ENCODE measurements around the gene NAA80. TPM values are rescaled to one million over a fixed set of nuclear protein-coding genes. Genes with fewer than 3 reads are reported as not detected.

Gene NAA80
- total and polyA plus RNA-seq, 2 of the 13 experiments (the other 11 are each of a cell fraction or from before 2014, with no cell fraction given), result 3.4 to 8.7 TPM

DNA sequence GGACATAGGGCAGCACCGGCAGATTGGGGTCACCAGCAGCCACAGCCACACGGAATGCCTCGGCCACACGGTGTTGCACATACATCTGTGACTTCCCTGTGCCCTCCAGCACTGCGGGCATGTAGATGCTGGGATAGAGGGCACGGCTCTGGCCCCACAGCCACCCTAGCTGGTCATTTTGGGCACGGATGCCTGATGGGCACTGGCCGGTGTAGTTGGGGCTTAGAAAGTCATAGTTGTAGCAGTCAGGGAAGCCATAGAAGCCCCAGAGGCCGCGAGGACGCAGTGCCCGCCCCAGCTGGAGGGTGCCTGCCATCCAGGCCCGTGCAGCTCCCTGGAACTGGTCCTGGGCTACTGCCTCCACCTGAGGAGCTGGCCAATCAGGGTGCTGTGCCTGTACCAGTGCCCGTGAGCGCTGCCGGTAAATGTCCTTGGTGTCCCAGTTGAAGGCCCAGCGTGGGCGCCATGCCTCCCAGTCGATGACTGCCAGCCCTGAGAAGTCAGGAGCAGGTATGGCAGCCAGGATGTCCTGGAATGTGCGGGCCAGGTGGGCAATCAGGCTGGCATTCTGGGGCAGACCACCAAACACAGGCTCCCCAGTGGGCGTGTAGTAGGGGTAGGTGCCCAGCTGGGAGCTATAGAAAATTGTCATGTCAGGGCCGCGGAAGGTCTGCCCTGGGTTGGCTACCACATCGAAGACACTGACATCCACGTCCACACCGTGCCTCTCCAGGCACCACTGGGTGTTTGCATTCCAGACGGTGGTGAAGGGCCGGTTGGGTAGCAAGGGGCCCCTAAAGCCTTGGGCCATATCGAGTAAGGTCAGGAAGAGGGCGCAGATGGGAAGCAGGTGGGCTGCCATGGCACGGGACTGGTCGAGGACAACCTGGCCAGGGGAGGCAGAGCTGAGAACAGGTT is 3.1 kb upstream of the NAA80 start (continued):
- TF ChIP-seq, protein P1, sequence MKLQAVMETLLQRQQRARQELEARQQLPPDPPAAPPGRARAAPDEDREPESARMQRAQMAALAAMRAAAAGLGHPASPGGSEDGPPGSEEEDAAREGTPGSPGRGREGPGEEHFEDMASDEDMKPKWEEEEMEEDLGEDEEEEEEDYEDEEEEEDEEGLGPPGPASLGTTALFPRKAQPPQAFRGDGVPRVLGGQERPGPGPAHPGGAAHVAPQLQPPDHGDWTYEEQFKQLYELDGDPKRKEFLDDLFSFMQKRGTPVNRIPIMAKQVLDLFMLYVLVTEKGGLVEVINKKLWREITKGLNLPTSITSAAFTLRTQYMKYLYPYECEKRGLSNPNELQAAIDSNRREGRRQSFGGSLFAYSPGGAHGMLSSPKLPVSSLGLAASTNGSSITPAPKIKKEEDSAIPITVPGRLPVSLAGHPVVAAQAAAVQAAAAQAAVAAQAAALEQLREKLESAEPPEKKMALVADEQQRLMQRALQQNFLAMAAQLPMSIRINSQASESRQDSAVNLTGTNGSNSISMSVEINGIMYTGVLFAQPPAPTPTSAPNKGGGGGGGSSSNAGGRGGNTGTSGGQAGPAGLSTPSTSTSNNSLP (IDR thresholded peaks at IDR 0.05; ENCODE audit: low read depth, low read length), result no peak
- TF ChIP-seq HOXA3 (CRISPR knock-in tag; IDR thresholded peaks at IDR 0.05), result no peak; the same call in 1 of the 2 replicates
- TF ChIP-seq, protein P2, sequence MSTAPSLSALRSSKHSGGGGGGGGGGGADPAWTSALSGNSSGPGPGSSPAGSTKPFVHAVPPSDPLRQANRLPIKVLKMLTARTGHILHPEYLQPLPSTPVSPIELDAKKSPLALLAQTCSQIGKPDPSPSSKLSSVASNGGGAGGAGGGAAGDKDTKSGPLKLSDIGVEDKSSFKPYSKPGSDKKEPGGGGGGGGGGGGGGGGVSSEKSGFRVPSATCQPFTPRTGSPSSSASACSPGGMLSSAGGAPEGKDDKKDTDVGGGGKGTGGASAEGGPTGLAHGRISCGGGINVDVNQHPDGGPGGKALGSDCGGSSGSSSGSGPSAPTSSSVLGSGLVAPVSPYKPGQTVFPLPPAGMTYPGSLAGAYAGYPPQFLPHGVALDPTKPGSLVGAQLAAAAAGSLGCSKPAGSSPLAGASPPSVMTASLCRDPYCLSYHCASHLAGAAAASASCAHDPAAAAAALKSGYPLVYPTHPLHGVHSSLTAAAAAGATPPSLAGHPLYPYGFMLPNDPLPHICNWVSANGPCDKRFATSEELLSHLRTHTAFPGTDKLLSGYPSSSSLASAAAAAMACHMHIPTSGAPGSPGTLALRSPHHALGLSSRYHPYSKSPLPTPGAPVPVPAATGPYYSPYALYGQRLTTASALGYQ (CRISPR knock-in tag; IDR thresholded peaks at IDR 0.05), result peak; percentile 3; the same call in 1 of the 2 replicates
- TF ChIP-seq HNRNPLL (IDR thresholded peaks at IDR 0.05; ENCODE audit: low read depth, low read length, poor library complexity, severe bottlenecking), result peak; percentile 53
- TF ChIP-seq AGO2 (optimal IDR thresholded peaks at IDR 0.05; ENCODE audit: low read depth, low read length), result peak; percentile 92
- 0 out of 2 replicates have a peak, but pooled peaks have one; percentile 25 for TF ChIP-seq AHR (CRISPR knock-in tag; IDR thresholded peaks at IDR 0.05)
- 0 out of 2 replicates have a peak, but pooled peaks have one; percentile 15 for TF ChIP-seq FOSL1 (CRISPR knock-in tag; IDR thresholded peaks at IDR 0.05; ENCODE audit: borderline replicate concordance)
- TF ChIP-seq ZNF878 (CRISPR knock-in tag; IDR thresholded peaks at IDR 0.05), result peak; percentile 78
- TF ChIP-seq JUNB (CRISPR knock-in tag; IDR thresholded peaks at IDR 0.05; ENCODE audit: borderline replicate concordance), result 0 out of 2 replicates have a peak, but pooled peaks have one; percentile 15
- TF ChIP-seq SMAD1 (CRISPR knock-in tag; IDR thresholded peaks at IDR 0.05; ENCODE audit: borderline replicate concordance, low read depth), result peak; percentile 62; the same call in 1 of the 2 replicates
- TF ChIP-seq, protein P3, sequence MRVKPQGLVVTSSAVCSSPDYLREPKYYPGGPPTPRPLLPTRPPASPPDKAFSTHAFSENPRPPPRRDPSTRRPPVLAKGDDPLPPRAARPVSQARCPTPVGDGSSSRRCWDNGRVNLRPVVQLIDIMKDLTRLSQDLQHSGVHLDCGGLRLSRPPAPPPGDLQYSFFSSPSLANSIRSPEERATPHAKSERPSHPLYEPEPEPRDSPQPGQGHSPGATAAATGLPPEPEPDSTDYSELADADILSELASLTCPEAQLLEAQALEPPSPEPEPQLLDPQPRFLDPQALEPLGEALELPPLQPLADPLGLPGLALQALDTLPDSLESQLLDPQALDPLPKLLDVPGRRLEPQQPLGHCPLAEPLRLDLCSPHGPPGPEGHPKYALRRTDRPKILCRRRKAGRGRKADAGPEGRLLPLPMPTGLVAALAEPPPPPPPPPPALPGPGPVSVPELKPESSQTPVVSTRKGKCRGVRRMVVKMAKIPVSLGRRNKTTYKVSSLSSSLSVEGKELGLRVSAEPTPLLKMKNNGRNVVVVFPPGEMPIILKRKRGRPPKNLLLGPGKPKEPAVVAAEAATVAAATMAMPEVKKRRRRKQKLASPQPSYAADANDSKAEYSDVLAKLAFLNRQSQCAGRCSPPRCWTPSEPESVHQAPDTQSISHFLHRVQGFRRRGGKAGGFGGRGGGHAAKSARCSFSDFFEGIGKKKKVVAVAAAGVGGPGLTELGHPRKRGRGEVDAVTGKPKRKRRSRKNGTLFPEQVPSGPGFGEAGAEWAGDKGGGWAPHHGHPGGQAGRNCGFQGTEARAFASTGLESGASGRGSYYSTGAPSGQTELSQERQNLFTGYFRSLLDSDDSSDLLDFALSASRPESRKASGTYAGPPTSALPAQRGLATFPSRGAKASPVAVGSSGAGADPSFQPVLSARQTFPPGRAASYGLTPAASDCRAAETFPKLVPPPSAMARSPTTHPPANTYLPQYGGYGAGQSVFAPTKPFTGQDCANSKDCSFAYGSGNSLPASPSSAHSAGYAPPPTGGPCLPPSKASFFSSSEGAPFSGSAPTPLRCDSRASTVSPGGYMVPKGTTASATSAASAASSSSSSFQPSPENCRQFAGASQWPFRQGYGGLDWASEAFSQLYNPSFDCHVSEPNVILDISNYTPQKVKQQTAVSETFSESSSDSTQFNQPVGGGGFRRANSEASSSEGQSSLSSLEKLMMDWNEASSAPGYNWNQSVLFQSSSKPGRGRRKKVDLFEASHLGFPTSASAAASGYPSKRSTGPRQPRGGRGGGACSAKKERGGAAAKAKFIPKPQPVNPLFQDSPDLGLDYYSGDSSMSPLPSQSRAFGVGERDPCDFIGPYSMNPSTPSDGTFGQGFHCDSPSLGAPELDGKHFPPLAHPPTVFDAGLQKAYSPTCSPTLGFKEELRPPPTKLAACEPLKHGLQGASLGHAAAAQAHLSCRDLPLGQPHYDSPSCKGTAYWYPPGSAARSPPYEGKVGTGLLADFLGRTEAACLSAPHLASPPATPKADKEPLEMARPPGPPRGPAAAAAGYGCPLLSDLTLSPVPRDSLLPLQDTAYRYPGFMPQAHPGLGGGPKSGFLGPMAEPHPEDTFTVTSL (CRISPR knock-in tag; IDR thresholded peaks at IDR 0.05; ENCODE audit: borderline replicate concordance), result no peak
- peak; percentile 30; the same call in 1 of the 2 replicates for TF ChIP-seq ZNF274 (CRISPR knock-in tag; IDR thresholded peaks at IDR 0.05)
- 0 out of 2 replicates have a peak, but pooled peaks have one; percentile 19 for TF ChIP-seq ZNF253 (CRISPR knock-in tag; IDR thresholded peaks at IDR 0.05; ENCODE audit: borderline replicate concordance)
